Activated CD8-positive, alpha-beta memory T cell treated with anti-CD3 and anti-CD28 coated beads, Interleukin-2, amount 50 U/mL, for 24 hours (primary cell): ENCODE measurements around the gene SH3PXD2A.

Source experiments
- DNase-seq: peaks from one replicate; pipeline ENCODE4 v3.0.0-alpha.2; 2020; ENCODE audit errors: extremely low read depth

Gene SH3PXD2A

DNA sequence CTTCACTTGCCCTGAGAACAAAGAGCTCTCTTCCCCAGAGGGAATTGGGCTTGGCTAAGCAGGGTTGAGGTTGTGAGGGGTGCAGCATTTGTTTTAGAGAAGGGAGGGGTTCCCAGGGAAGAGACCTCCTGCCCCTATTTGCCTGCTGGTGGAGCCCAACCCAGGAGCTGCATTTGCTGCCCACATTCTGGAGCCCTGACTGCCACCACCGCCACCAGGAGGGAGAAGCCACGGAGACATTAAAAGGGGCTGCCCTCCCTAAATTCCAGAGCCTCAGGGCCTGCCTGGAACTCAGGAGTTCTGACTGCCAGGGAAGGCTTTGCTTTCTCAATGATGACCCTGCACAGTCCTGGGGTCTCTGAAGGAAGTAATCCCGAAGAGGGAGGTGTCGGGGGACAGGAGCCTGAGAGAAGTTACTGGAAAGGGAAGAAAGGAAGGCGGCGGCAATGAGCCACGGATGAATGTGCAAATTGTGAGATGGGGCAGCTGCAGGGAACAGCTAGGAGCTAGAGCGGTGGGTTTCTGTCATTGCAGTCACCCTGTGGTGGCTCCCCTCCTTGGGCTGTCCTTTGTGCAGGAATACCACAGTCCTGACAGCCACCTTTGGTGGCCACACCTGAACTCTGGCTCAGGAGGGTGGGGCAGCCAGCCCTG lies 310.6 kb downstream of the SH3PXD2A start:
- DNase-seq = no peak
